BE2C (cell line): ENCODE measurements around the gene CPT1B.

Experiments
- DNase-seq: peaks from one replicate; pipeline ENCODE4 v3.0.0-alpha.2; 2020
- H3K27me3 ChIP-seq: fragments of 250-450 bp; sonication (Bioruptor Pico); 2 replicates; pipeline ENCODE4 v1.5.1; 2020; ENCODE audit warnings: mild to moderate bottlenecking
- H3K36me3 ChIP-seq: fragments of 250-450 bp; sonication (Bioruptor Pico); 2 replicates; pipeline ENCODE4 v1.5.1; 2020; ENCODE audit warnings: mild to moderate bottlenecking
- H3K4me1 ChIP-seq: fragments of 250-450 bp; sonication (Bioruptor Pico); 2 replicates; pipeline ENCODE4 v1.5.1; 2020
- H3K4me3 ChIP-seq: 2 replicates; pipeline ENCODE4 v1.5.1; 2011; ENCODE audit warnings: low read depth, low read length
- H3K9me3 ChIP-seq: fragments of 250-450 bp; sonication (Bioruptor Pico); 2 replicates; pipeline ENCODE4 v1.5.1; 2020
- CTCF ChIP-seq: IDR thresholded peaks from 2 replicates; pipeline ENCODE4 v1.5.1; 2012; ENCODE audit warnings: mild to moderate bottlenecking, low read depth, low read length

Gene CPT1B

GRCh38 chr22:50584106-50585096, 6.2 kb upstream of the CPT1B start:
- no peak overlapping the region for H3K4me3 ChIP-seq
- no peak for DNase-seq
- peaks cover 7% of the 10 kb centered on the region for H3K27me3 ChIP-seq
- no peaks in the 10 kb centered on the region for H3K4me1 ChIP-seq
- 0 out of 2 replicates have a peak, but pooled peaks cover 3% of the 10 kb centered on the region for H3K36me3 ChIP-seq
- H3K9me3 ChIP-seq, result no peaks in the 10 kb centered on the region
- no peak for TF ChIP-seq CTCF

GRCh38 chr22:50583294-50583861, 5.2 kb upstream of the CPT1B start:
- TF ChIP-seq CTCF, result no peak
- H3K9me3 ChIP-seq, result no peaks in the 10 kb centered on the region
- 0 out of 2 replicates have a peak, but pooled peaks cover 3% of the 10 kb centered on the region for H3K36me3 ChIP-seq
- H3K27me3 ChIP-seq, result no peaks in the 10 kb centered on the region
- no peaks in the 10 kb centered on the region for H3K4me1 ChIP-seq
- no peak for DNase-seq
- H3K4me3 ChIP-seq, result peak overlapping the region; percentile 81

- peak; percentile 100 for DNase-seq
- Histone ChIP-seq H3K4me1 (no peaks in the 10 kb centered on the region), H3K4me3 (peak within 1 kb of the TSS; percentile 81), H3K36me3 (0 out of 2 replicates have a peak, but pooled peaks cover 3% of the 10 kb centered on the region), H3K27me3 (no peaks in the 10 kb centered on the region), H3K9me3 (no peaks in the 10 kb centered on the region)
- TF ChIP-seq CTCF, result no peak
Observed at GRCh38 chr22:50582493-50583293, 4.5 kb upstream of the CPT1B start, which contains the start of gene CHKB. TSS of gene CHKB (minus strand) at chr22:50582849. CDS start at chr22:50582781, 68 bp downstream.

GRCh38 chr22:50581950-50582492, 3.8 kb upstream of the CPT1B start:
- TF ChIP-seq CTCF, result no peak
- Histone ChIP-seq H3K4me1 (no peaks in the 10 kb centered on the region), H3K36me3 (0 out of 2 replicates have a peak, but pooled peaks cover 3% of the 10 kb centered on the region), H3K4me3 (peak overlapping the region; percentile 81), H3K27me3 (no peaks in the 10 kb centered on the region), H3K9me3 (no peaks in the 10 kb centered on the region)
- no peak for DNase-seq

- H3K36me3 ChIP-seq, result 0 out of 2 replicates have a peak, but pooled peaks cover 3% of the 10 kb centered on the region
- H3K4me1 ChIP-seq, result no peaks in the 10 kb centered on the region
- DNase-seq, result no peak
- no peaks in the 10 kb centered on the region for H3K27me3 ChIP-seq
- TF ChIP-seq CTCF, result no peak
- peak overlapping the region; percentile 81 for H3K4me3 ChIP-seq
- H3K9me3 ChIP-seq, result no peaks in the 10 kb centered on the region
Observed at GRCh38 chr22:50581031-50581949, 3.1 kb upstream of the CPT1B start.
